GM12878 (cell line): ENCODE data around the gene FAM81A. TPM values are rescaled to one million over a fixed set of nuclear protein-coding genes. Genes with fewer than 3 reads are reported as not detected.
A peak's percentile ranks its signal among the peaks of the same experiment; 100 is the strongest.

Experiments
- ATAC-seq: fragments of 200-7000 bp; cut with Tn5 transposase; 3 replicates; pipeline ENCODE4 v1.9.1; 2020; ENCODE audit warnings: mild to moderate bottlenecking, moderate library complexity
- BruUV-seq: library from RNA; stranded (reverse); fragments of 400-500 nt; replicated peaks from 2 replicates; lab custom pipeline; 2021; lab: Mats Ljungman, UMichigan
- CTCF ChIA-PET: fragments of 300-600 bp; sonication (Branson Sonifier 250); formaldehyde crosslinking; extraction: SDS; loops from one replicate; lab custom pipeline; 2021; ENCODE audit warnings: inconsistent platforms; lab: Yijun Ruan, JAX
- POLR2A ChIA-PET: fragments of 350-600 bp; formaldehyde crosslinking; extraction: SDS; loops from one replicate; lab custom pipeline; 2021; ENCODE audit warnings: inconsistent platforms; lab: Charles Lee
- RAD21 ChIA-PET: fragments of 300-600 bp; sonication (Branson Sonifier 250); formaldehyde crosslinking; loops from one replicate; lab custom pipeline; 2023; ENCODE audit warnings: antibody characterized with exemption; ENCODE audit not compliant: unreplicated experiment; lab: Charles Lee
- SMC1A ChIA-PET: fragments of 300-600 bp; sonication (Branson Sonifier 250); formaldehyde crosslinking; loops from one replicate; lab custom pipeline; 2023; ENCODE audit not compliant: unreplicated experiment, uncharacterized antibody; lab: Charles Lee
- DNase-seq: peaks from one replicate; pipeline ENCODE4 v3.0.0-alpha.2; 2011; ENCODE audit warnings: low read depth, low spot score
- FAIRE-seq: peaks from 3 replicates; lab custom pipeline; 2011; peaks lifted over from hg19 to GRCh38; lab: Jason Lieb, UNC
- H2AFZ ChIP-seq: 2 replicates; pipeline ENCODE4 v1.6.0; 2011; ENCODE audit warnings: low read depth, low read length, control low read depth; ENCODE audit not compliant: control insufficient read depth
- H3K27ac ChIP-seq: 2 replicates; pipeline ENCODE4 v1.5.1; 2011; ENCODE audit warnings: control low read depth; ENCODE audit not compliant: control insufficient read depth, insufficient read depth
- H3K27me3 ChIP-seq, 2 experiments: replicated peaks in 1 of 2; 2 replicates each; pipeline versions ENCODE4 v1.6.0 to v1.6.1; 2011; ENCODE audit warnings: low read length in 1 of 2; ENCODE audit not compliant: control insufficient read depth in 2 of 2, insufficient read depth in 2 of 2
- H3K36me3 ChIP-seq, 2 experiments: 2 replicates each; pipeline ENCODE4 v1.5.1; 2011; ENCODE audit warnings: low read length in 1 of 2; ENCODE audit not compliant: control insufficient read depth in 2 of 2, insufficient read depth in 2 of 2
- H3K4me1 ChIP-seq: 2 replicates; pipeline ENCODE4 v1.6.1; 2011; ENCODE audit warnings: mild to moderate bottlenecking, low read length, moderate library complexity, mixed read lengths; ENCODE audit not compliant: control insufficient read depth, insufficient read depth
- H3K4me2 ChIP-seq: 2 replicates; pipeline ENCODE4 v1.6.0; 2011; ENCODE audit warnings: control low read depth; ENCODE audit not compliant: control insufficient read depth, insufficient read depth
- H3K4me3 ChIP-seq: fragments of 200-600 bp; sonication (generic); 2 replicates; pipeline ENCODE4 v1.5.1; 2016
- H3K79me2 ChIP-seq: 2 replicates; pipeline ENCODE4 v1.6.0; 2011; ENCODE audit warnings: low read length; ENCODE audit not compliant: control insufficient read depth, insufficient read depth
- H3K9ac ChIP-seq: 2 replicates; pipeline ENCODE4 v1.8.0; 2011; ENCODE audit warnings: low read length, control low read depth, mixed read lengths; ENCODE audit not compliant: control insufficient read depth, insufficient read depth
- H3K9me3 ChIP-seq: replicated peaks from 3 replicates; pipeline ENCODE4 v1.5.1; 2011; ENCODE audit warnings: mild to moderate bottlenecking, low read length; ENCODE audit not compliant: control insufficient read depth, insufficient read depth
- H4K20me1 ChIP-seq: 2 replicates; pipeline ENCODE4 v1.6.0; 2011; ENCODE audit not compliant: control insufficient read depth, insufficient read depth
- ATF7 ChIP-seq: fragments of 450-650 bp; IDR thresholded peaks from 2 replicates; pipeline ENCODE4 v1.6.1; 2016; ENCODE audit warnings: low read depth, mild to moderate bottlenecking
- NFYB ChIP-seq: IDR thresholded peaks from 2 replicates; pipeline ENCODE4 v1.6.1; 2011; ENCODE audit warnings: low read depth, mild to moderate bottlenecking, low read length, improper control_type of control experiment, moderate library complexity; ENCODE audit not compliant: insufficient read depth
- NR2C1 ChIP-seq: fragments of 450-650 bp; IDR thresholded peaks from 2 replicates; pipeline ENCODE4 v1.6.1; 2017; ENCODE audit warnings: antibody characterized with exemption, mild to moderate bottlenecking, moderate library complexity
- PAX8 ChIP-seq: fragments of 450-650 bp; IDR thresholded peaks from 2 replicates; pipeline ENCODE4 v1.6.1; 2017; ENCODE audit warnings: mild to moderate bottlenecking, moderate library complexity
- POU2F2 ChIP-seq: IDR thresholded peaks from 3 replicates; pipeline ENCODE4 v1.6.1; 2011; ENCODE audit warnings: low read depth, mild to moderate bottlenecking, low read length, borderline replicate concordance
- SMC3 ChIP-seq: IDR thresholded peaks from 2 replicates; pipeline ENCODE4 v1.6.1; 2011; ENCODE audit warnings: low read length, improper control_type of control experiment, borderline replicate concordance
- SPI1 ChIP-seq: IDR thresholded peaks from 2 replicates; pipeline ENCODE4 v1.6.1; 2011; ENCODE audit warnings: low read depth, mild to moderate bottlenecking, low read length, moderate library complexity, borderline replicate concordance; ENCODE audit not compliant: insufficient read depth
- WGBS: methylation state at CpG from one replicate; pipeline ENCODE4 v1.1.6; 2016; ENCODE audit warnings: low lambda C conversion rate; ENCODE audit not compliant: insufficient replicate concordance, insufficient coverage; ENCODE audit errors: missing lambda C conversion rate; 5-methylcytosine and 5-hydroxymethylcytosine counted together
- in situ Hi-C: fragments of 300-500 bp; cut with MboI; formaldehyde crosslinking; loops from 9 replicates; pipeline ENCODE4 v1.14.3; 2018; ENCODE audit warnings: mixed read lengths
- intact Hi-C: fragments of 100-400 bp; cut with micrococcal nuclease; formaldehyde crosslinking; loops from one replicate; pipeline ENCODE4 v1.14.2; 2022; ENCODE audit not compliant: unreplicated experiment
- polyA plus RNA-seq, 11 experiments: library from polyadenylated mRNA; depleted of rRNA in 4 of 11; unstranded in 6 of 11; stranded (reverse) in 5 of 11; fragments of >200 nt; fragmentation: Nextera tagmentation in 4 of 11; fragmentation: Illumina TruSeq in 1 of 11; extraction: Ambion mirVana in 4 of 11; extraction: Trizol in 1 of 11; gene quantifications; 1 replicate in 1 of 11; 2 replicates in 10 of 11; pipeline versions ENCODE4 v1.2.1 to v1.2.3, GENCODE V29; 2011 to 2016; ENCODE audit warnings: inconsistent platforms in 2 of 11, missing spikeins in 2 of 11, low read depth in 1 of 11
- total RNA-seq, 4 experiments: library from RNA; depleted of rRNA in 3 of 4; stranded (reverse); fragments of >200 nt in 3 of 4; fragmentation: Illumina TruSeq in 1 of 4; extraction: Trizol in 1 of 4; gene quantifications; 2 replicates each; pipeline versions ENCODE4 v1.2.1 to v1.2.3, GENCODE V29; 2013 to 2021
- TF ChIP-seq, protein P1 (sequence below): fragments of 150-350 bp; IDR thresholded peaks from 2 replicates; pipeline ENCODE4 v1.6.1; 2016; ENCODE audit warnings: low read depth, low read length
- TF ChIP-seq, protein P2 (sequence below): fragments of 450-650 bp; IDR thresholded peaks from 2 replicates; pipeline ENCODE4 v1.6.1; 2017; ENCODE audit warnings: mild to moderate bottlenecking

The FAM81A gene
- total and polyA plus RNA-seq, 10 of the 15 experiments (the other 5 are each of a cell fraction or from before 2014, with no cell fraction given) = 0.18 to 34.5 (median 16.2) TPM

DNA sequence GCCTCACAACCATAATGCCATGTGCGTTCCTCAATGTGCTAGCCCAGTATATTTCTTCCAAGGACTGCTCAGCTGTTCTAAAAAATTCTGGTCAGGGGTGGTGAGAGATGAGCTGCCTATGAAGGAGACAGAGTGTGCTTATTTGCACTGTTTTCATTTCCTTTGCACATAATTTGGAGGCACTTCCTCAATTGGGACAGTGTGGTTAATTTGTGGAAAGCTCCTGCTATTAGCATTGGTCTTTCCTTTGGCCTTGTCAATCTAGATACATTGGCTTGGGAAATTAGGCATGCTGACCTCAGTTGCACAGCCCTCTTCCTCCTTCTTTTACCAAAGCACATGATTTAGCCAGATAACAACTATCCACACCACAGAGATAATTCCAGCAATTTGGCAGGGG, 9.4 kb downstream of the FAM81A start:
- ChIA-PET RAD21 (no interaction called here), SMC1A (no interaction called here), POLR2A (no interaction called here), CTCF (interaction anchor here (1.0 kb wide), 1 partner anchor 18 kb away, joined by 3 read pairs; no protein-coding TSS in a partner anchor)
- H3K36me3 ChIP-seq = no peaks in the 10 kb centered on the region
- FAIRE-seq (no peak), DNase-seq (no peak), ATAC-seq (no peak)
- no peak overlapping the region for H3K27ac ChIP-seq
- no peak overlapping the region for H3K9ac ChIP-seq
- intact Hi-C loops = no loop called here
- H3K9me3 ChIP-seq = no peaks in the 10 kb centered on the region
- WGBS = 100% methylated on average over 1 of the region's 1 CpG
- H3K4me1 ChIP-seq = peaks cover 11% of the 10 kb centered on the region
- no peaks in the 10 kb centered on the region for H4K20me1 ChIP-seq
- no peaks in the 10 kb centered on the region for H3K27me3 ChIP-seq
- no peak overlapping the region for H3K4me3 ChIP-seq
- no peak overlapping the region for H3K4me2 ChIP-seq
- H2AFZ ChIP-seq = no peak overlapping the region
- no peaks in the 10 kb centered on the region for H3K79me2 ChIP-seq
- TF ChIP-seq, protein P1, sequence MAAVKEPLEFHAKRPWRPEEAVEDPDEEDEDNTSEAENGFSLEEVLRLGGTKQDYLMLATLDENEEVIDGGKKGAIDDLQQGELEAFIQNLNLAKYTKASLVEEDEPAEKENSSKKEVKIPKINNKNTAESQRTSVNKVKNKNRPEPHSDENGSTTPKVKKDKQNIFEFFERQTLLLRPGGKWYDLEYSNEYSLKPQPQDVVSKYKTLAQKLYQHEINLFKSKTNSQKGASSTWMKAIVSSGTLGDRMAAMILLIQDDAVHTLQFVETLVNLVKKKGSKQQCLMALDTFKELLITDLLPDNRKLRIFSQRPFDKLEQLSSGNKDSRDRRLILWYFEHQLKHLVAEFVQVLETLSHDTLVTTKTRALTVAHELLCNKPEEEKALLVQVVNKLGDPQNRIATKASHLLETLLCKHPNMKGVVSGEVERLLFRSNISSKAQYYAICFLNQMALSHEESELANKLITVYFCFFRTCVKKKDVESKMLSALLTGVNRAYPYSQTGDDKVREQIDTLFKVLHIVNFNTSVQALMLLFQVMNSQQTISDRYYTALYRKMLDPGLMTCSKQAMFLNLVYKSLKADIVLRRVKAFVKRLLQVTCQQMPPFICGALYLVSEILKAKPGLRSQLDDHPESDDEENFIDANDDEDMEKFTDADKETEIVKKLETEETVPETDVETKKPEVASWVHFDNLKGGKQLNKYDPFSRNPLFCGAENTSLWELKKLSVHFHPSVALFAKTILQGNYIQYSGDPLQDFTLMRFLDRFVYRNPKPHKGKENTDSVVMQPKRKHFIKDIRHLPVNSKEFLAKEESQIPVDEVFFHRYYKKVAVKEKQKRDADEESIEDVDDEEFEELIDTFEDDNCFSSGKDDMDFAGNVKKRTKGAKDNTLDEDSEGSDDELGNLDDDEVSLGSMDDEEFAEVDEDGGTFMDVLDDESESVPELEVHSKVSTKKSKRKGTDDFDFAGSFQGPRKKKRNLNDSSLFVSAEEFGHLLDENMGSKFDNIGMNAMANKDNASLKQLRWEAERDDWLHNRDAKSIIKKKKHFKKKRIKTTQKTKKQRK = no peak
- TF ChIP-seq ATF7 (no peak), POU2F2 (no peak), NFYB (no peak), SPI1 (peak; percentile 59), SMC3 (no peak), PAX8 (no peak), NR2C1 (no peak)
- TF ChIP-seq, protein P2, sequence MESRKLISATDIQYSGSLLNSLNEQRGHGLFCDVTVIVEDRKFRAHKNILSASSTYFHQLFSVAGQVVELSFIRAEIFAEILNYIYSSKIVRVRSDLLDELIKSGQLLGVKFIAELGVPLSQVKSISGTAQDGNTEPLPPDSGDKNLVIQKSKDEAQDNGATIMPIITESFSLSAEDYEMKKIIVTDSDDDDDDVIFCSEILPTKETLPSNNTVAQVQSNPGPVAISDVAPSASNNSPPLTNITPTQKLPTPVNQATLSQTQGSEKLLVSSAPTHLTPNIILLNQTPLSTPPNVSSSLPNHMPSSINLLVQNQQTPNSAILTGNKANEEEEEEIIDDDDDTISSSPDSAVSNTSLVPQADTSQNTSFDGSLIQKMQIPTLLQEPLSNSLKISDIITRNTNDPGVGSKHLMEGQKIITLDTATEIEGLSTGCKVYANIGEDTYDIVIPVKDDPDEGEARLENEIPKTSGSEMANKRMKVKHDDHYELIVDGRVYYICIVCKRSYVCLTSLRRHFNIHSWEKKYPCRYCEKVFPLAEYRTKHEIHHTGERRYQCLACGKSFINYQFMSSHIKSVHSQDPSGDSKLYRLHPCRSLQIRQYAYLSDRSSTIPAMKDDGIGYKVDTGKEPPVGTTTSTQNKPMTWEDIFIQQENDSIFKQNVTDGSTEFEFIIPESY = no peak
- in situ Hi-C loops = no loop called here
- no TSS peak for BruUV-seq
